Astrocyte (in vitro differentiated cells and primary cell): ENCODE measurements around the gene TMEM14C.

Source experiments
- EZH2 ChIP-seq: IDR thresholded peaks from 2 replicates; pipeline ENCODE4 v1.6.1; 2012; ENCODE audit warnings: mild to moderate bottlenecking, low read length, inconsistent platforms; ENCODE audit not compliant: insufficient read depth
- TF ChIP-seq, protein P1 (sequence below): IDR thresholded peaks from 2 replicates; pipeline ENCODE4 v1.5.1; 2011; ENCODE audit warnings: low read depth, mild to moderate bottlenecking, inconsistent platforms, low read length, moderate library complexity; ENCODE audit not compliant: insufficient read depth

DNA sequence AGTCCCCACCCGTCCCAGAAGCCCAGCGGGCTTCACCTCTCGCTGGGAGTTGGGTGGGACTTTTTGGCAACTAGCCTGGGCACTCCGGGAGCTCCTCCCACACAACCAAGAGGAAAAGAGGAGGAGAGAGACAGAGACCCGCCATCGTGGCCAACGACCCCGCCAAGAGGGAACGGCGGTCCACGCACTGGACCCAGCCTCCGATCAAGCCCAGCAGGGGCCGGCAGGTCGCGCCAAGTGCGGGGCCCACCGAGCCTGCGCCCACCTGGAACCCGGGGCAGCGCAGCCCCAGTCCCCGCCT is 3.0 kb upstream of the TMEM14C start:
- TF ChIP-seq, protein P1, sequence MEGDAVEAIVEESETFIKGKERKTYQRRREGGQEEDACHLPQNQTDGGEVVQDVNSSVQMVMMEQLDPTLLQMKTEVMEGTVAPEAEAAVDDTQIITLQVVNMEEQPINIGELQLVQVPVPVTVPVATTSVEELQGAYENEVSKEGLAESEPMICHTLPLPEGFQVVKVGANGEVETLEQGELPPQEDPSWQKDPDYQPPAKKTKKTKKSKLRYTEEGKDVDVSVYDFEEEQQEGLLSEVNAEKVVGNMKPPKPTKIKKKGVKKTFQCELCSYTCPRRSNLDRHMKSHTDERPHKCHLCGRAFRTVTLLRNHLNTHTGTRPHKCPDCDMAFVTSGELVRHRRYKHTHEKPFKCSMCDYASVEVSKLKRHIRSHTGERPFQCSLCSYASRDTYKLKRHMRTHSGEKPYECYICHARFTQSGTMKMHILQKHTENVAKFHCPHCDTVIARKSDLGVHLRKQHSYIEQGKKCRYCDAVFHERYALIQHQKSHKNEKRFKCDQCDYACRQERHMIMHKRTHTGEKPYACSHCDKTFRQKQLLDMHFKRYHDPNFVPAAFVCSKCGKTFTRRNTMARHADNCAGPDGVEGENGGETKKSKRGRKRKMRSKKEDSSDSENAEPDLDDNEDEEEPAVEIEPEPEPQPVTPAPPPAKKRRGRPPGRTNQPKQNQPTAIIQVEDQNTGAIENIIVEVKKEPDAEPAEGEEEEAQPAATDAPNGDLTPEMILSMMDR: no peak
- TF ChIP-seq EZH2: no peak
